Inferior parietal cortex (tissue), 1 donor: ENCODE measurements around the gene BORCS8.

Experiments
- DNase-seq: peaks from one replicate; pipeline ENCODE4 v3.0.0-alpha.2; 2016; ENCODE audit errors: extremely low spot score

The BORCS8 gene

DNA sequence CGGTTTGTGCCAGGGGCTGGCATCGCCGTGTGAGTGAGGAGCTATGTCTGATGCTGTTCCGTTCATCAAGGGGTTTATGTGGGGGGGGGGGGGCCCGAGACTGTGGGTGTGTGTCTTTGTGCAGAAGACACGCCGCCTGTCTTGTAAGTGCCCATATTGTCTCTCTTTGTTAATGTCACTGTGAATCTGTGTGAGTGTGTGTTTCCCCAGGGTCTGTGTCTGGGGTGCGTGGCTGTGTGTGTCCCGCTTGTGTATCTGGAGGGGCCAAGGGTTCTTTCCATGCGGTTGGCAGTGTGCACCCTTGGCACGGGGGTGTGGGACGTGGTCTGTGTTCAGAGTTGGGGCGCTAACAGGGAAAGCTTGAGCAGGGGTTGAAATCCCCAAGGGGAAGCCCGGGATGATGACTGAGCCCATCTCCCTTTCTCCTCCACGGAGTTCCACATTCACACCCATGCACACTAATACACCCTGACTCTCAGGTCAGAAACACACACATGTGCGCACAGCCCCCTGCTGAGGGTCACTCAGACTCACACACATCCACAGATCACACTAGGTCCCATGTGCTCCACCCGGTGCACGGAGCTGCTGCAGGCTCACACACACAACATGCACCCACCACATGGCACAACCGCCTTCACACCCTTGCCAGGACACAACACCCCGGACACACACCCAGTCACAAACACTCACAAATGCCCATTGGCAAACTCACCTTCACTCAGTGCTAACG lies 21.6 kb upstream of the BORCS8 start:
- DNase-seq, result no peak

- no peak for DNase-seq
Measured at GRCh38 chr19:19212916-19213315, 21.0 kb upstream of the BORCS8 start.

GRCh38 chr19:19211499-19212420 lies 19.8 kb upstream of the BORCS8 start, which contains the start of gene NCAN:
Gene NCAN (plus strand): TSS chr19:19211958. CDS start chr19:19216954, 4,996 bp downstream.
- DNase-seq, result no peak

GRCh38 chr19:19209372-19209771 lies 17.4 kb upstream of the BORCS8 start:
- no peak for DNase-seq

GRCh38 chr19:19207637-19208572 lies 16.0 kb upstream of the BORCS8 start:
- no peak for DNase-seq

- DNase-seq, result no peak
Measured at GRCh38 chr19:19206938-19207337, 15.0 kb upstream of the BORCS8 start.

DNA sequence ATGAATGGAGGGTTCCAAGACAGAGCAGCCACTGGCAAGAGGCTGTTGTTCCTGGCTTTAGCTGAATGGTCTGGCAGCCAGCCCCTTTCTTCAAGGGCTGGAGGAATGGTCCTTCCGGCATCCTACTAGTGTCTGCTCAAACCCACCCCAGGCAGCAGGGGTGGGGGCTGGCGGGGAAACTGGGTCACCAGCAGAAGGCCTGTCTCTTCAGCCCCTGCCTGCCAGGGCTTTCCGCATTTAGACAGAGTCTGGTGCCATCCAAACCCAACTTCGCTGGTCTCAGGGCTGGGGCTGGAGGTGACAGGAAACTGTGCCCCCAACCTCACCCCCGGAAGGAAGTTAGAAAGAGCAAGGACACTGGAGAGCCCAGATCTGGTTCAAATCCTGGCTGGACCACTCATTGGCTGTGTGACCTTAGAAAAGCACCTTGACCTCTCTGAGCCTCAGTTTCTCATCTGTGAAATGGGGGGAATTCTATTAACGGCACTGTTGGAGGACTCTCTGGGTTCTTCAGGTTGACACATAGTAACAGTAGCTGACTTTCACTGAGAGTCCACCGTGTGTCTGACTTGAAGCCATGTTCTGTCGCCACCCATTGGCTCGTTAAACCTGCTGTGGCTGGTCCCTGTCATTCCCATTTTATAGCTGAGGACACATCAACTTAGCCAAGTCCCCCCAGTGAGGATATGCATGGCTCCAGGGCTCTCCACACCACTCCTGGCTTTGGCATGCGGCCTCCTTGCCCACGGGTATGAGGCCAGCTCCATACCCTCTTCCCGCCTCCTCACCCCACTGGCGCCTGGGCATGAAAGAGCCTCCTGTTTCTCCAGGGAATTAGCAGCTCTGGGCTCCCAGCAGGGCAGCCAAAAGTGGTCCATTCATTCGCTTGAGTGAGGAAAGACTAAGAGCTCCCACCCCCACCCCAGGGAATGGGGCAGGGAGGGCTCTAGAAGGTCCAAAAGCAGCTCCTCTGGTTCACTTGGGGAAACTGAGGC lies 13.8 kb upstream of the BORCS8 start:
- no peak for DNase-seq

GRCh38 chr19:19204181-19204580 lies 12.2 kb upstream of the BORCS8 start:
- DNase-seq, result no peak

DNA sequence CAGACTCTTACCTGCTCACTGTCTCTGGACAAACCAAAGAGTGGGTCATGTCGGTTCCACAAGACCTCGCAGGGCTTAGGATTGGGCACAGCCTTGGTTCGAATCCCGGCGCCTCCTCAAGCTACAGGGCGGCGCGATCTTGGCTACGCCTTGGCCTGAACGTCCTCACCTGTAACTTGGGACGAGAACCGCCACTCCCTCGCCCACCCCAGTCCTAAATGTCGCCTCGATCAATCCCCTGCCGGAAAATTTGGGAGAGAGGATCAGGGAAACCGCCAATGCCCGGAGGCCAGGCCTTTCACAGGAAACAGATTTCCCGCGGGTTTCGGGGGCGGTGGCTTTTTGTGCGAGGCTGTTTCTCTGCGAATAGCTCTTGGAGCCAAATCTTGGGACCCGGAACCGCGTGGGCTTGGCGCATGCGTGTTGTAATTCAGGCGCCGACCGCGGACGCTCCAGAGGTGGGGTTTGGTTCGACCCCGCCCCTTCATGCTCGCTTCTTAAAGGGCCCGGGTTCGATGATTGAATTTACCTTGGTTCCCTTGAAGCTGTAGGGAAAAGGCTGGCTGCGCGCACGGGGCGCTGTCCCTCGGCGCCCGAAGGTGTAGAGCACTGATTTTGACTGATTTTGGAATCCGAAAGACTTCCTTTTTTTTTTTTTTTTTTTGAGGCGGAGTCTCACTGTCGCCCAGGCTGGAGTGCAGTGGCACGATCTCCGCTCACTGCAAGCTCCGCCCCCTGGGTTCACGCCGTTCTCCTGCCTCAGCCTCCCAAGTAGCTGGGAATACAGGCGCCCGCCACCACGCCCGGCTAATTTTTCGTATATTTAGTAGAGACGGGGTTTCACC lies 11.3 kb upstream of the BORCS8 start, which contains the start of gene NR2C2AP:
TSS of gene NR2C2AP (minus strand) at position 403 of the 845 bp plus-strand sequence. CDS start at position 49, 354 bp downstream.
- peak; percentile 92 for DNase-seq

DNA sequence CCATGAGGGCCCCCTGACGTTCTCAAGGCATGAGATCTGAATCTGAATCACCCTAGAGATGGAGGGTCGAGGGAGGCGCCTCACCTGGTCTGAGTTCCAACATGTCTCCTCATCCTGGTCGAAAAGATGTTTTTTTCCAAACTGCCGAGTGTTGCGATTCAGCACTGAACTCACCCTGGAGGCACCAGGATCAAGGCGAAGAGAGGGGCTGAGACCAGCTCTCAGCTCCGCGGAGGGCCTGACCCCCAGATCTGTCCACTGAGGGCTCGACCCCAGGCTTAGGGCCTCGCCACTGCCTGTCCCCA lies 10.7 kb upstream of the BORCS8 start:
- DNase-seq, result no peak

DNA sequence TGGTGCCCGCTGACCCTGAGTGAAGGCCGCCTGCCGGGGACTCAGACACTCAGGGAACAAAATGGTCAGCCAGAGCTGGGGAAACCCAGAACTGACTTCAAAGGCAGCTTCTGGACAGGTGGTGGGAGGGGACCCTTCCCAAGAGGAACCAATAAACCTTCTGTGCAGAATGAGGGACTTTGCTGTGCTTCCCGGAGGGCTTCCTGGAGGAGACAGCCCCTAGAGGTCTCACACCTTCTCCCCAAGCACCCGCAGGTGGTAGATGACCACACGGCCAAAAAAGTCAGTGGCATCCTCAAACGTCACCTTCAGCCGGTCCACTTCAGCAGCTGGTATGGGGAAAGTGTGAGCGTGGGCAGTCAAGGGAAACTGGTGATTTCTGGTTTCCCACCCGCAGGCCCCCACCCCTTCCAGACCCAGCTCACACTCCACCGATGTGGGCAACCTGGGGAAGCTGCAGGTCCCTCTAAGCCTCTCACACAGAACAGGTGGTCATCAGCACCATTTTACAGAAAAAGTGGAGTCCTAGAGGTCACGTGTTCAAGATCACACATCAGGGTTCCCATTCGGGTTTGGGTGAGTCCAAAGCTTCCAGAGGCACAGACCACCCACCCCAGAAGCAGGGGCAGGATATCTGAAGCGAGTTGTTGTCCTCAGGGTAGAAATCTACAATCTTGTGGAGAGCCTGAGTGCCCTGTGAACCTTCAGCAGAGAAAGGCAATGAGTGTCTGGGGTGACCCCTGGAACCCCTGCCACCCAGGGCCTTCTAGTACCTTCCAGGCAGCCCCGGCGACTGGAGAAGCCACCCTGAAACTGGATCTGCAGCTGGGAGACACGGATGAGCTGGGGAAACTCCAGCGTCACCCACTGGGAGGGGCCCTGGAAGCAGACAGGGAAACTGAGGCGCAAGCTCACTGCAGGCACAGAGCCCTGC lies 10.0 kb upstream of the BORCS8 start:
- no peak for DNase-seq

DNA sequence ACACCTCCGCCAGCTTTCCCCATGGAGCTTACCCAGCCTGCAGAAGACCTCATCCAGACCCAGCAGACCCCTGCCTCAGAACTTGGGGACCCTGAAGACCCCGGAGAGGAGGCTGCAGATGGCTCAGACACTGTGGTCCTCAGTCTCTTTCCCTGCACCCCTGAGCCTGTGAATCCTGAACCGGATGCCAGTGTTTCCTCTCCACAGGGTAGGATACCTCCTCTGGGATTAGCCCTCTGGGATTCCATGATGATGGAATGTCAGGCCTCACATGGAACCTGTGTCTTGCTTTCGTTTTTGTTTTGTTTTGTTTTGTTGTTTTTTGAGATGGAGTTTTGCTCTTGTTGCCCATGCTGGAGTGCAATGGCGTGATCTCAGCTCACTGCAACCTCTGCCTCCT lies 2.0 kb upstream of the BORCS8 start:
- no peak for DNase-seq

DNA sequence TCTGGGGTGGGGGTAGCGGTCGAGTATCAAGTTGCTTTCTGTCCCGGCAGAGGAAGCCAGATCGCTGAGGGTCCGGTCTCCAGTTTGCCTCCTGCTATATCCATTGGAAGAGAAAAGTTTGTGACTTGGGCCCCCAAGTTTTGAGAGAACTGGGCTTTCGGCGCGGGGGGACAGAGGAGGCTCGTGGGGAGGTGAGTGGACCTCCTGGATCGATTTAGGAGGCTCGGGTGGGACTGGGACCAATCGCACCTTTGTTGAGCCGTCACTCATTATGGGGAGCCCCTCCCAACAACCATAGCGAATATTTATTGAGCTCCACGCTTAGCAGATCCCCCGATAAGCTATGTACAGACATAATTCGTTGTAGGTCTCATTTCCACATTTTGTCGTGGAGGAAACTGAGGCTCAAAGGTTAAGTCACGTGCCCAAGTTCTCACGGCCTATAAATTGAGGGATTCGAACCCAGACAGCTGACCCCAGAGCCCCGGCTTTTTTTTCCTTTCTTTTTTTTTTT lies 1.0 kb upstream of the BORCS8 start:
- no peak for DNase-seq

GRCh38 chr19:19191768-19192077 lies 229 bp downstream of the BORCS8 start:
- no peak for DNase-seq

DNA sequence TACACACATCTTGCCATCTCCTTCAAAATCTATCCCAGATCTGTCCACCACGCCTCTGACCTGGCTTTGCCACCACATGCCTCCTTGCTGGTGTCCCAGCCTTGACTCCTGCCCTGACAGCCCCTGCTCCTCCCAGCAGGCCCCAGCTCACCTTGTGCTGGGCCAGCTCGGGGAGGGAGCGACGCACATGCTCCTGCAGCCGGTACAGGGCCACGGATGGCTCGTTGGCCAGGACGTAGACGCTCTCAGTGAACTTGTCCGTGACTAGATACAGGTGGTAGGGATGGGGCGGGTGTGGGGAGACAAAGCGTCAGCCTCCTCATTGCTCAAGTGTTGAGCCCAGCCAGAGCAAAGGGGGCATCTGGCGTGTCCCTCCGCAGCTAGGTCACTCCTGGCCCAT lies 5.2 kb downstream of the BORCS8 start:
- DNase-seq, result no peak

DNA sequence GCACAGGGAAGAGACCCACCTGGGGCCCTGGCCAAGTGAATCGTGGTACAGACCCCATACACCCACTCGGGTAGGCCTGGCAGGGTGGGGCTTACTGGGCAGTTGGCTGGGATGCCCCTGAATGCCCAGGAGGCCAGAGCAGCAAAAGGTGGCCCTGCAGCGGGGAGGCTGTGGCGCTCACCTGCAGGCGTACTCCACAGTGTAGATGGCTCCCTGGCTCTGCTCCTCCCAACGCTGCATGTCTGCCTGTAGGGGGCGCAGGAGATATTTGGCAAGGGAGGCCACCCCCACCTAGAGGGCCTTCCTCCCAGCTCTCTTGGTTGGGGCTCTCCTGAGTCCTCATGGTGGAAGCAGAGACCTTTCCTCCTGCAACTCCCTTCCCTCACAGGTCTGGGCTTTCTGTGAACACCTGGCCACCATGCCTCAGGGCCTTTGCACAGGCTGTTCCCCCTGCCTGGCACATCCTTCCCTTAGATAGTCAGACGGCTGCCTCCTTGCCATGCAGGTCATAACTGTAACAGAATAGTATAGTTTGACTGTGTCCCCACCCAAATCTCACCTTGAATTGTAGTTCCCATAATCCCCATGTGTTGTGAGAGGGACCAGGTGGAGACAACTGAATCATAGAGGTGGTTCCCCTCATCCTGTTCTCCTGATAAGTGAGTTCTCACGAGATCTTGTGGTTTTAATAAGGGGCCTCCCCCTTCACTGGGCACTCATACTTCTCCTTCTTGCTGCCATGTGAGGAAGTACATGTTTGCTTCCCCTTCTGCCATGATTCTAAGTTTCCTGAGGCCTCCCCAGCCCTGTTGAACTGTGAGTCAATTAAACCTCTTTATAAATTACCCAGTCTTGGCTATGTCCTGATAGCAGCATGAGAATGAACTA lies 5.9 kb downstream of the BORCS8 start:
- peak; percentile 13 for DNase-seq

GRCh38 chr19:19181488-19181998 lies 10.4 kb downstream of the BORCS8 start:
- DNase-seq, result no peak
